Lower lobe of right lung (tissue), 2 donors: ENCODE results near the gene ADAT1. TPM values are rescaled to one million over a fixed set of nuclear protein-coding genes. Genes with fewer than 3 reads are reported as not detected.
A peak's percentile ranks its signal among the peaks of the same experiment; 100 is the strongest.
"Not testable (repeated sequence)": the region's sequence is repeated elsewhere in the genome, so short reads cannot be mapped to it uniquely, and the experiment has no call there.

Experiments
- ATAC-seq, 2 donors: fragments of 200-7000 bp; cut with Tn5 transposase; one replicate each; pipeline ENCODE4 v1.9.1; 2020 to 2022; ENCODE audit warnings: mild to moderate bottlenecking in 2 of 2, moderate library complexity in 2 of 2
- DNase-seq: peaks from one replicate; pipeline ENCODE4 v3.0.0-alpha.2; 2020
- H3K27ac ChIP-seq: fragments of 200-600 bp; one replicate; pipeline ENCODE4 v1.8.0; 2022
- H3K27me3 ChIP-seq: fragments of 200-600 bp; one replicate; pipeline ENCODE4 v1.8.0; 2022; ENCODE audit warnings: low read depth
- H3K36me3 ChIP-seq: fragments of 200-600 bp; one replicate; pipeline ENCODE4 v1.8.0; 2022; ENCODE audit warnings: mild to moderate bottlenecking
- H3K4me1 ChIP-seq: fragments of 200-600 bp; one replicate; pipeline ENCODE4 v1.8.0; 2022
- H3K4me3 ChIP-seq: fragments of 200-600 bp; one replicate; pipeline ENCODE4 v1.8.0; 2022; ENCODE audit warnings: mild to moderate bottlenecking
- H3K9me3 ChIP-seq: fragments of 200-600 bp; one replicate; pipeline ENCODE4 v1.8.0; 2022
- intact Hi-C: fragments of 100-400 bp; cut with DNase I; formaldehyde crosslinking; loops from one replicate; pipeline ENCODE4 v1.11.0; 2022
- total RNA-seq: library from RNA; stranded (reverse); fragmentation: NEBNext Ultra II Directional; extraction: Animal tissue kit (Norgen Biotek cat#: 25700); gene quantifications from one replicate; pipeline ENCODE4 v1.2.1, GENCODE V29; 2021
- TF ChIP-seq, protein P1 (sequence below): fragments of 200-600 bp; IDR thresholded peaks from one replicate; pipeline ENCODE4 v1.8.0; 2022; ENCODE audit warnings: antibody characterized with exemption, mild to moderate bottlenecking
- donor health status: DM: no; HTN: yes; CAD: no; lungs with severe emphysema.

ADAT1 gene
- total RNA-seq, 1 donor from 2014 or later, result 50.2 TPM

DNA sequence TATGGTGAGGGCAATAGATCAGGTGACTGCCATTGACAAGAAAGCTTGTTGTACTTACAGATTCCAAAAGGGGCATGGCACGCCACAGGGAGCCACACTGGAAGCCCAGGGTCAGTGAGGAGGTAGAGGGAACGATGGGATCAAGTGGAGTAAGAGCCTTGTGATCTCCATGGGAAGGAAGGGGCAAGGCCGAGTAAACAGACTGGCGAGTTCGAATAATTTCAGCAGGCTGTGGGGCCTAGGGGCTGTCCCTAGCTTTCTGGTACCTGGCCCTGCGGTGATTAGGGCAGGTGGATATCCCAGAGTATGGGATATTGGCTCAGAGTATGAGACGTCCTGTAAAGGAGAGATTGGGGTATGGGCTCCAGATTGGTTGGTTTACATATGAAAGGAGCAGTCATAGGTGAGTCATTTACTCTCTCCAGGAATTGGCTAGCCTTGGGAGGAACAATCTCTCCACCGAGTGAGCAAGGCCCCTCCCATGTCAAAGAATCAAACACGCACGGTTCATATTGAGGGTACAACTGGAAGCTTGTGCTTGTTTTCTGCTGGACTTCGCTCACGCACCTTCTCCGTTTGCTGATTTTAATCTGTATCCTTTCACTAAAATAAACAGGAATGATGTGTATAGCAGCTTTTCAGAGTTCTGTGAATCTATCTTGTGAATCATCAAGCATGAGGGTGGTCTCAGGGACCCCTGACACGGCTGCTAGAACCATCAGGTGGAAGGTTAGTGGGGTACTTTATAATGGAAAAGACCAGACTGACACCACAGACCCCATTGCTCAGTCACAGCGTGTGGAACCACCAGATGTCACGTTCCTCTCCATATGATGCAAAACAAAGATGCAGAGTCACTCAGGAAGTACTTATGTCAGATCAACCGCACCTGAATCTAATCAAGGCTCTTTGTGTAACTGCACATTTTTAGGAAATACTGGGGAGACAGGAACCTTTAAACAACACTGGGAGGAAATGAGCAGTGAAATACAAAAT, 29.0 kb downstream of the ADAT1 start:
- intact Hi-C loops, result no loop called here
- DNase-seq (no peak), ATAC-seq (peak in 1 of 2 donors; percentile 13)
- H3K36me3 ChIP-seq, result peaks cover 24% of the 10 kb centered on the region
- no peaks in the 10 kb centered on the region for H3K27me3 ChIP-seq
- H3K9me3 ChIP-seq, result no peaks in the 10 kb centered on the region
- no peaks in the 10 kb centered on the region for H3K4me1 ChIP-seq
- TF ChIP-seq, protein P1, sequence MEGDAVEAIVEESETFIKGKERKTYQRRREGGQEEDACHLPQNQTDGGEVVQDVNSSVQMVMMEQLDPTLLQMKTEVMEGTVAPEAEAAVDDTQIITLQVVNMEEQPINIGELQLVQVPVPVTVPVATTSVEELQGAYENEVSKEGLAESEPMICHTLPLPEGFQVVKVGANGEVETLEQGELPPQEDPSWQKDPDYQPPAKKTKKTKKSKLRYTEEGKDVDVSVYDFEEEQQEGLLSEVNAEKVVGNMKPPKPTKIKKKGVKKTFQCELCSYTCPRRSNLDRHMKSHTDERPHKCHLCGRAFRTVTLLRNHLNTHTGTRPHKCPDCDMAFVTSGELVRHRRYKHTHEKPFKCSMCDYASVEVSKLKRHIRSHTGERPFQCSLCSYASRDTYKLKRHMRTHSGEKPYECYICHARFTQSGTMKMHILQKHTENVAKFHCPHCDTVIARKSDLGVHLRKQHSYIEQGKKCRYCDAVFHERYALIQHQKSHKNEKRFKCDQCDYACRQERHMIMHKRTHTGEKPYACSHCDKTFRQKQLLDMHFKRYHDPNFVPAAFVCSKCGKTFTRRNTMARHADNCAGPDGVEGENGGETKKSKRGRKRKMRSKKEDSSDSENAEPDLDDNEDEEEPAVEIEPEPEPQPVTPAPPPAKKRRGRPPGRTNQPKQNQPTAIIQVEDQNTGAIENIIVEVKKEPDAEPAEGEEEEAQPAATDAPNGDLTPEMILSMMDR, result no peak
- H3K4me3 ChIP-seq, result no peak overlapping the region
- no peak overlapping the region for H3K27ac ChIP-seq

GRCh38 chr16:75593308-75593707, 29.8 kb downstream of the ADAT1 start:
- Histone ChIP-seq H3K4me3 (no peak overlapping the region), H3K27me3 (no peaks in the 10 kb centered on the region), H3K36me3 (peaks cover 23% of the 10 kb centered on the region), H3K27ac (no peak overlapping the region), H3K9me3 (no peaks in the 10 kb centered on the region), H3K4me1 (no peaks in the 10 kb centered on the region)
- TF ChIP-seq, protein P1, result no peak
- ATAC-seq (no peak), DNase-seq (no peak)
- intact Hi-C loops, result no loop called here

- ATAC-seq, intact Hi-C loops, H3K4me1 ChIP-seq, H3K27me3 ChIP-seq, H3K9me3 ChIP-seq, DNase-seq, H3K4me3 ChIP-seq, H3K27ac ChIP-seq: not testable (repeated sequence)
- peaks cover 15% of the 10 kb centered on the region for H3K36me3 ChIP-seq
Measured at GRCh38 chr16:75591927-75592326, 31.2 kb downstream of the ADAT1 start.

DNA sequence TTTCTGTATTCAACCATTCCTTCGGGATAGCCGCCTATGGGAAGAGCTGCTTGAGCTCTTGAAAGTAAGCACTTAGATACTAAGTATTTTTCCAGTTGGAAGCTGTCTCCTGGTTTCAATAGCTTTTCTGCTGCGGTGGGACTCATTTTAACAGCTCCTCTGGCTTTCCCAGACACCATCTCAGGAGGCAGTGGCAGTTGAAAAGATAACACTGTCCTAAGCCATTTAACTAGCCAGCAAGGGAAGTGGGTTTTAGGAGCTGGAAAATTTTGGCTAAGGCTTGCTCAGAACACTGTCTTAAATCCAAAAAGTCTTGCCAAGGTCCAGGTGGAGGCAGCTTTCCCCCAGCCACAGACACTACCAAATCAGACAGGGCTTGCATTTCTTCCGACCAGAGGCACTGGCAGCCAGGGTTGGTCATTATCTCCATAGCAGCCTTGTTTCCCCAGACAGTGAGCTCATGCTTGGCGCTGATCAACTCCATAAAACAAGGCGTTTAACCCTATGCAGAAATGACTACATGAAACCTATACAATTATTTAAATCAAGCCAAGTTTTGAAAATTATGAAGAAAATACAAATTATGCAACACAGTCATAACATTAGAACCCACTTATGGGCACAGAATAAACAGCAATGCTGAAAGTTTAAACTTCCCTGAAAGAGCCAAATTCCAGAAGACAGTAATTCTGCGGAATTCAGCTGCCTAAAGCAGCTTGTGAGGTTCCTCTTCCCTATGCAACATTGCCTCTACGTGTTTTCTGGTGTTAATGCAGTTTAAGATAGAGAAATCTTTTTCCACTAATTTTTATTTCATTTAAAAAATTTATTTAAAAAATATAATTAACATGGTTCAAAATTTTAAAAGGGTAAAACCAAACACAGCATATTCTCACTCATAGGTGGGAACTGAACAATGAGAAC, 31.9 kb downstream of the ADAT1 start:
- H3K9me3 ChIP-seq, result no peaks in the 10 kb centered on the region
- H3K4me1 ChIP-seq, result no peaks in the 10 kb centered on the region
- H3K36me3 ChIP-seq, result peaks cover 14% of the 10 kb centered on the region
- no peak for DNase-seq
- no peak overlapping the region for H3K4me3 ChIP-seq
- intact Hi-C loops, result no loop called here
- peak overlapping the region; percentile 46 for H3K27ac ChIP-seq
- H3K27me3 ChIP-seq, result no peaks in the 10 kb centered on the region
- ATAC-seq, result peak; percentile 50 to 60
- TF ChIP-seq, protein P1, result no peak

GRCh38 chr16:75589306-75589705, 33.8 kb downstream of the ADAT1 start:
- TF ChIP-seq, protein P1, result no peak
- intact Hi-C loops, result no loop called here
- DNase-seq, result no peak
- Histone ChIP-seq H3K36me3 (peaks cover 20% of the 10 kb centered on the region), H3K4me1 (no peaks in the 10 kb centered on the region), H3K4me3 (no peak overlapping the region), H3K27ac (no peak overlapping the region), H3K9me3 (no peaks in the 10 kb centered on the region), H3K27me3 (no peaks in the 10 kb centered on the region)
- ATAC-seq, result peak in 1 of 2 donors; percentile 21
